Activated T-cell treated with anti-CD3 and anti-CD28 coated beads, Interleukin-2, amount 50 U/mL, for 48 hours (primary cell): Measurements from ENCODE around the gene PTPRG.

ENCODE experiments used
- DNase-seq, 2 experiments: peaks; one replicate each; pipeline ENCODE4 v3.0.0-alpha.2; 2020

Gene PTPRG

GRCh38 chr3:62097121-62097520, 535.8 kb downstream of the PTPRG start:
- DNase-seq = no peak

- no peak for DNase-seq
These were observed 537.4 kb downstream of the PTPRG start for GRCh38 chr3:62098646-62099365.

DNA sequence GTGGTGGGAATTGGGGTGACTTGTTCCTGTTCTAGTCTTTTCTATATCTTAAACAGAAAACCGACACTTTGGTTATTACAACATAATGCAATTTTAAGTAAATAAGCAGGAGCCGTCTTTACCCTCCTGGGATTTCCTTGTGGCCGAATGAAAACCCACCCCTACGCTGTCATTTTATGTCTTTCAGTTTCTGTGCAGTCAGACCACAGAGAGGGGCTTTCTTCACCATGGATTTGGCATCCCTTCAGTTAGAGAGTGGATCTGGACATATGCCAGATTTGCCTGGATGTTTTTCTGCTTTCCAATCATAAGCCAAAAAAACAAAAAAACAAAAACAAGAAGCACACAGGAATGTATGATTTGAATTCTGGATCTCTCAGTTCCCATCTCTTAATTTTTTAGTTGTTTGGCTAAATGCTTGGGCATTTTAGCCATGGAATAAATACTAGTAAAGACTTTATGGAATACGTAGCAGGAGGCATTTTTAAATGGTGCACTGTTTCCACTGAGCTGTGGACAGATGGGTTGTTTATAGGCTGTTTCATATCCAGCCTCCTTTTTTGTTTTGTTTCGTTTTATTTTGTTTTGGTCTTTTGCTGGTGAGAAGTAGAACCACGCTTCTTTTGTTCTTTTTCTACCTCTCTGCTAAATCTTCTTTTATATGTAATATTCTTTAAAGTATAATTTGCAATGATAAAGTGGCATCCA, 539.1 kb downstream of the PTPRG start:
- no peak for DNase-seq

DNA sequence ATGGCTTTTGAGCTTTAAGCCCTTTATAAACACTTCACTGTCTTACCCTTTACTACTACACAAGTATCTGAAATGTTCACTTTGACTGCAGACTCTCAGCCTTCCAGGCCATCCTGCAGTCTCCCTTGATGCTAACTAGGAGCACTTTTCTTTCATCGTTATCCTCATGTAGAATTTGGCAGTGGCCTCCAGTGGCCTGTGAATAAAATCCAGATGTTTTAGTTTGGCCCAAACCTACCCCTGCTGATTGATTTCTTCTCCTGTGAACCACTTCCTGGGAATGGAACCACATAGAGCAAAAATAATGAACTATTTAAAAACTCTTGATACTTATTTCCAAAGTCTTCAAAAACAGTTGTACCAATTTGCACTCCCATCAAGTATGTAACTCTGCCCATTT, 540.1 kb downstream of the PTPRG start:
- DNase-seq = no peak

DNA sequence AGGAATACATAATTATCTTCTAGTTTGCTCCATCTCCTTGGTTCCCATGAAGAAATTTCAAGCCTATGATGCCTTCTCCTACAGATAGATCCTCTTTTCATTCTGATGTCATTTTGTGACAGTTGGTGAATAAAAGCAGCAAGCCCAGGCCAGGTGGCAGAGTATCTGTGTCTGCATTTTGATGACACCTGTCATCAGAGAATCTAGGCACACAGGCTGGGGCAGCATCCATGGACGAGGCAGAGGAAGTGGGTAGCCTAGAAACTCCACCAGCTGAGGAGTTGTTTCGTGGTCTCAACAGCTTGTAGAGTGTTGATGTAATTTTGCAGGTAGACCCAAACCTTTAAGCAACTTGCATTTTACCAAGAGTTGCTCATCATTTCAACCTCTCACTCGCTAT, 542.2 kb downstream of the PTPRG start:
- no peak for DNase-seq

- DNase-seq = peak in 1 of 2 experiments; percentile 13
These were observed 548.2 kb downstream of the PTPRG start for GRCh38 chr3:62109534-62109933.

DNA sequence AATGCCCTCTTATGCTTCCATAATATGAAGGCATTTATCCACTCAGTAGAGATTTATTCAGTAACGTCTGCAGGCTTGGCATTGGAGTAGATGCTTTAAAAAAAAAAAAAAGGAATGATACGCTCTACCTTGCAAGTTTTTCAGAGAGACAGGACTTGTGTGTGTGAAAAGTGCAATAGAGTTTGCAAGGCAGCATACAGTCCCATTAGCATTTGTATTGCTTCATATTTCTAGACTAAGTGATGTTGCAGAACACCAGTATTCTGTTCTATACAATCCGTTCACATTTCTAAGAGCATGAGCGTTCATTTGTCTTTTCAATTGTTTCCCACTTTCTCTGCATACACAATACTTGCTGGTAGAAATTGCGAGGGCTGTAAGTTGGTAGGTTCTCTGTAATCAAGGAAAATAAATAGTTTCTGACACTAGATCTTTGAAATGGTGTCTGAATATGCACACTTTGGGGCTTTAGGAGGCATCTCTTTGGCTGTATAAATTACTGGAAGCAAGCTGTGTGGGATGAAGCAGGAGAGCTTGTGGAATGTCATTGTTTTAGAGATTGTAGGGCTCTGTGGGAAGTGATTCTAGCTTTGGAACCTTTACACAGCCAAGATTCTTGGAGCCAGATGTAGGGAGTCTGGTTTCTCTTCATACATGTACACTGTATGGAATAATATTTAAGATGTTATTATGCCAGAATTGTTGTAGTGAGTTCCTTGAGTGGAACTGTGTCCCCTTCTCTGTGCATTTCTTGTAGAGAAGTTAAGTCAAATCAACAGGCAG, 549.3 kb downstream of the PTPRG start:
- DNase-seq = no peak

- DNase-seq = no peak
These were observed 551.7 kb downstream of the PTPRG start for GRCh38 chr3:62113092-62113491.

DNA sequence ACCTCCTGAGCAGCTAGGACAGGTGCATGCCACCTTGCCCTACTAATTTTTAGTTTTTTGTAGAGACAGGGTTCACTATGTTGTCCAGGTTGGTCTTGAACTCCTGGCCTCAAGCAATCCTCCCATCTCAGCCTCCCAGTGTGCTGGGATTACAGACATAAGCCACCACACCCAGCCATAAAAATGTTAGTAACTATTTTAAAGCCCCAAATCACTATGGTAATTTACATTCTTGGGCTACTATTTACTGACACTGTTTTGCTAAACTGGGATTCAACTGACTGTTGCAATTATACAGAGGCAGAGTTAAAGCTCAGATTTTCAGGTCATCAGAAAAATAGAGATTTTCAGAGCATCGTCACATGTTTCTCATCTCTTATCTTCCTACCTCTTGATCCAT, 553.4 kb downstream of the PTPRG start:
- no peak for DNase-seq

- DNase-seq = no peak
These were observed 556.7 kb downstream of the PTPRG start for GRCh38 chr3:62117903-62118548.

- DNase-seq = no peak
These were observed 557.8 kb downstream of the PTPRG start for GRCh38 chr3:62119139-62119538.

DNA sequence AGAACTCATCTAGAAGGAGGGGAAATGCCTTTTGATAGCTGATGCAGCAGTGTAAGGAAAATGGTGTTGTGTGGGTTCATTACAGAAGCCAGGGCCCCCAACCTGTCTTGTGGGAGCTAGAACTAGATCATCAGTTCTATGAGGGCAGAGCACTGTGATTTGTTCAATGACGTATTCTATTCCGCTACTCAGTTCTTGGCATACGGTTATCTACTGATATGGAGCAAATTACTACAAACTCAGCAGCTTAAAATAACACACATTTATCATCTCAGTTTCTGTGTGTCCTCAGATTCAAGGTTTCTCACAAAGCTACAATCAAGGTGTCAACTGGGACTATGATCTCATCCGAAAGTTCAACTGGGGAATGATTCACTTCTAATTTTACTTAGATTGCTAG, 561.4 kb downstream of the PTPRG start:
- no peak for DNase-seq

GRCh38 chr3:62125380-62125779, 564.0 kb downstream of the PTPRG start:
- no peak for DNase-seq

- DNase-seq = no peak
These were observed 565.7 kb downstream of the PTPRG start for GRCh38 chr3:62127116-62127515.

GRCh38 chr3:62128051-62128450, 566.7 kb downstream of the PTPRG start:
- DNase-seq = no peak

- no peak for DNase-seq
These were observed 567.3 kb downstream of the PTPRG start for GRCh38 chr3:62128681-62129080.

GRCh38 chr3:62131050-62131449, 569.7 kb downstream of the PTPRG start:
- DNase-seq = no peak

GRCh38 chr3:62131620-62132019, 570.2 kb downstream of the PTPRG start:
- DNase-seq = no peak

GRCh38 chr3:62132027-62132602, 570.7 kb downstream of the PTPRG start:
- DNase-seq = no peak

DNA sequence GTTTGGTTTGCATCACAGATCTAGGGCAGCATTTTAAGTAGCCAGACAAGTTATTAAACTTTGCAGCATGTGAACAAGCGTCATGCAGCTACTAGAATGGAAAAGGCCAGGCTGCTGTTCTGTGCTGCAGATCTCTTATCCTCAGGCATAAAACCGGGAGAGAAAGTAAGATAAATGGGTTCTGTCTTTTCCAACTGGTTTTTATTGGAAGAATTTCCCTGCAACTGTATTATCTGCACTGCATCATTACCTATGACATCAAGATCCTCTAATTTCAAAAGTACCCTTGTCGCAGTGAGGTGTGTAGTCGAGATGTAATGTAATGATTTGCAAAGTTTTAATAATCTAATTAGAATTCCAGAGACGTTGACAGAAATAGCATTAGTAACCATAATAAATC, 571.6 kb downstream of the PTPRG start:
- no peak for DNase-seq

GRCh38 chr3:62134061-62134496, 572.7 kb downstream of the PTPRG start:
- DNase-seq = no peak

DNA sequence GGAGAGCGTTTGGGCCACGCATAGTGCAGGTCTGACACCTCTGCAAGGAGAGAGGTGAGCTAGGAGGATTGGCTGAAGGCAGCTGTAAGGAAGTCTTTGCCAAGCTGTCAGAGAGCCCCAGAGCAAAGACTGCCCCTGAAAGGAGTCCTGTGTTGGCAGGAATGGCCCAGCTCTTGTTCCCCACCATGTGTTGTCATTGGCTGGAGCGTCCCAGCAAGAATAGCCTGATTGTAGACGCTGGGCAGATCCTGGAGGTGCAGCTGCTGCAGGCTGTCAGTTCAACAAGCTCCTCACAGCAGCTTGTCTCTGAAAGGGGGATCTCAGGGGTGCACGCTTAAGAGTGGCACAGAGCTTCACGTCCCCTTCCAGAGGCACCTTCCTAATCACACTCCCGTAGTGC, 574.4 kb downstream of the PTPRG start:
- DNase-seq = no peak

- DNase-seq = no peak
These were observed 578.6 kb downstream of the PTPRG start for GRCh38 chr3:62139957-62140356.
